Measurements from ENCODE around the gene GLB1L3.
"Not testable (repeated sequence)": the region's sequence is repeated elsewhere in the genome, so short reads cannot be mapped to it uniquely, and the experiment has no call there.

GLB1L3 gene

DNA sequence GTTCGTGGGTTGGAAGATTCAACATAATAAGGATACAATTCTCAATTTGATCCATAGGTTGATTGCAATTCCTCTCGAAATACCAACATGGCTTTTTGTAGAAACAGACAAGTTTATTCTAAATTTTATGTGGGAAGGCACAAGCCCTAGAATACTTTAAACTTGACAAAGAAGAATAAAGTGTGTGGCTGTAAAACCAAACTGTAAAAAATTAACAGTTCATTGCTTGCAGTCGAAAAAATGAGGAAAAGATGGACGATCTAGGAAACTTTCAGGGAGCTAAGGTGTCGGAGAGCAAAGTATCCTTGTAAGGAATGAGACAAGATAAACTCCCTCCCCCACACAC is 1.0 kb upstream of the GLB1L3 start:
- no peak for DNase-seq (ENCODE audit: low spot score)

DNA sequence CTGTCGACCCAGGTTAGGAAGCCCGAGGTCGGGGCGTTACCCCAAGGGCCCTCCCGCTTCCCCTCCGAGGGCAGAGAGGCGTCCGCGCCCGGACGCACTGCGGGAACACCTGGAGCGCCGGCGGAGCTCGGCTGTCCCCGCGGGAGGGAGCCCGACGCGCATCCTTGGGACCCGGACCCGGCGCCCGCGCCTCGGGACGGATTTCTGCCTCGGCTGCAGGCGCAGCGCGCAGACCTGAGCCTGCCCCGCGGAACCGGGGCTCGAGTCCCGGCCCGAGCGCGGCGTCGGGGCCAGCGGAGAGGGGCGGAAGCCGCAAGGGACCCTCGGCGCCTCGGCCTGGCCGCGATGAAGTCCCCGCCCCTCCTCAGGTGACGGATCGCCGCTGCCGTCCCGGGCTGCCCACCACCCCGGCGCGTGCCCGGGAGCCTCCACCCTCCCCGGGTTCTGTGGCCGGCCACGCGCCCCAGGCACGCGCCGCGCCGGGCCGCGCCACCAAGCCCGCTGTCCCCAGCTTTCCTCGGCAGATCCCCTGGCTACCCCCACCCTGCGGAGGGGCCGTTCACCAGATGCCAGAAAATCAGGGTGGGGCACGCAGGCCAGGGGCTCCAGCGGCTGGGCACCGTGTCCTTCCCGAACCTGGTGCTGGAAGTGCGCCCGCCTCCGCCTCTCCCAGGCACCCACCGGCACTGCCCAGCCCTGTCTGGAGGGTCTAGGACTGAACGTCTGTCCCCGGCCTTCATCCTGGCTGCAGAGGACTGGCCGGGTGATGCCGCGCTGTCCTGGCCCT is 410 bp downstream of the GLB1L3 start:
- no peak for DNase-seq (ENCODE audit: low spot score)

DNA sequence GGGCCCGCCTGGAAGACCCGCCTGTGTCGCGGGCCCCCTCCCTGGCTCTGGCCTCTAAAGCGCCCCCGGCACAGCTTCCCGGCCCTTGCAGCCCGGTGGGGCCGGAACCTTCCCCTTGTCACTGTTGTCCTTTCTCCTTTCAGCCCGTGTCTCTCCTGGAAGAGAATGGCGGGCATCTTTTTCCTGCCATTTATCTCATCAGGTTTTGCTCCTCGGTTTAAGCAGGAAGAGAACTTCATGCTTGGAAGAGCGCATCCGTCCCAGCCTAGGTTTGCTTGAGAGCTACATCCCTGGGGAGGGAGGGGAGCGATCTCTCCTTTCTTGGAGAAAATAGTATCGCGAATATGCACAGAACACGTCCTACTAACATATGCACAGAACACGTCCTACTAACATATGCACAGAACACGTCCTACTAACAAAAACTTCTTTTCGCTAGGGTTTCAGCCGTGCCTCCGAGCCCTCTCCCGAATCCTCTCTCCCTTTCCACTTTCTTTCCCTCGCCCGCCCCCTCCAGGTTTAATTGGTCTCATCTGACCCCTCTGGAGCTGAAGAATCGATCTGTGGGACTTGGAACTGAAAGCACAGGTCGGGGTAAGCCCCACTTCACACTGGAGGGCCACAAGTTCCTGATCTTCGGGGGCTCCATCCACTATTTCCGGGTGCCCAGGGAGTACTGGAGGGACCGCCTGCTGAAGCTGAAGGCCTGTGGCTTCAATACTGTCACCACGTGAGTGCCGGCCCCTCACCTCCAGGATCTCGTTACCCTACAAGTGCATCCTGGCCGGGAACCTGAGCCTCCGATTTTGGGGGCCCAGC is 1.2 kb downstream of the GLB1L3 start:
- no peak for DNase-seq (ENCODE audit: low spot score)

DNA sequence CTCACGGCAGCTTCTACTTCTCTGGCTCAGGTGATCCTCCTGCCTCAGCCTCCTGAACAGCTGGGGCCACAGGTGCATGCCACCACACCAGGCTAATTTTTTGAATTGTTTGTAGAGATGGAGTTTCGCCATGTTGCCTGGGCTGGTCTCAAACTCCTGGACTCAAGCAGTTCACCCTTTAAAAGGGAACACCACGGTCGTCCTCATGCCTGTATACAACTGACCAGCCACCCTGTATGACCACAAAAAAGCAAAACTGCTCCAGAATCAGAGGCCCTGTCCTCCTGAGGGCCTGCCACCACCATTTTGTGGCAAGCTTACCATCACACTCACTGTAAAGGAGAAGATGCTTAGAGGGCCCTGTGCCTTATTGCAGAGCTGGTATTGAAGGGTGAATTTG is 2.2 kb downstream of the GLB1L3 start:
- no peak for DNase-seq (ENCODE audit: low spot score)

DNA sequence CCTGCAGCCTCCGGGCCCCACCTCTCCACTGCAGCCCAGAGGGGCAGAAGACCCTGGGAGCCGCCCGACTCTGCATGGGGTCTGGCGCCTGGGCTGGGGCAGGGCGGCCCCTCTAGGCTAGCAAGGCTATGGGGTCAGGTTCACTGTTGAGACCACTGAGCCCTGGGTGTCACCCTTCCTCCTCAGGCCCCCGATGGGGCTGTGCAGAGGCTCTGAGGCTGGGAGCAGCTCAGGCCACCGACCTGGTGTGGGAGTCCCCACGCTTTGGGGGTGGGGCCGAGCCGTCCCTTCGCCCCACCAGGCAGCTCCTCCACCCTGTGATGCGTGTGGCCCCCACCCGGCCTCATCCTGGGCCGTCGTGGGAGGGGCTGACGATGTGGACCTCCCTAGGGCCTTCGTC is 5.5 kb downstream of the GLB1L3 start:
- DNase-seq (ENCODE audit: low spot score): not testable (repeated sequence)

DNA sequence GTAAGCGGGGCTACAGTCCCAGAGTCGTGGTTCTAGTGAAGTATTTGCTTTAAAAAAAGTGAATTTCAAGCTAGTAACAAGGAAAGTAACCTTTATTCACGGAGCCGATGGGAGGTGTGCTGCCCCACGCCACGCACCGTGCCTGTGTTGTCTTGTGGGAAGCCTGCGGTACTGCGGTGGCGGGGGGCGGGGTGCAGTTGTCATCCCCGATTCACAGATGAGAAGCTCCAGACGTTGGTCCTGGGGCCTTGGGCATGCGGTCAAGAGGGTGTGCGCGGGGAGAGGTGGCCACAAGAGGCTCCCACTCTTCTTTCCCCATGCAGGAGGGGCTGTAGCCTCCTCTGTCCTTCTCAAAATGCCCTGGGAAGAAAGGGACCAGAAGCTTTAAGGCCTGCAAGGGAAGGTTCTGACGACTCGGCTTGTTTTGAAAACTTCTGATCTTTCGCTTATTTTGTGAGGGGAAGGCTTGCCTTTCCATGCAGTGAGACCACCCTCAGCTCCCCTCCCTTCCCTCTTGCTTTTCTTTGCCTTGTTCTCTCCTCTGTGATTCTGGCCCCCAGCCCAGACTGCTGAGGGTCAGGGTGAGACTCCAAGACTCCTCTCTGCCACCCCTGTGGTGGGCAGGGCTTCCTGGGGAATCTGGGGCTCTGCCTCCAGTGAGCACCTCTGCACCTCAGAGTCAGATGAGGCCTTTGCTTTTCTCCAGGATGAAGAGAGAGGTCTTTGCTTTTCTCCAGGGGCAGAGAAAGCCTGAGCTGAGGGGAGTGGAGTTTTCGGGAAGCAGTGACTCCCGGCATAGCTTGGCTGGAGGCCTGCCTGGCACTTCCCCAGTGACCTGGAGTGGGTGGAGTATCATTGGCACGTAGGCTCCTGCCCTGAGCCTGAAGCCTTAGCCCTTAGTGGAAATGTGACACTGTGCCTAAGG is 6.2 kb downstream of the GLB1L3 start:
- DNase-seq (ENCODE audit: low spot score): no peak

DNA sequence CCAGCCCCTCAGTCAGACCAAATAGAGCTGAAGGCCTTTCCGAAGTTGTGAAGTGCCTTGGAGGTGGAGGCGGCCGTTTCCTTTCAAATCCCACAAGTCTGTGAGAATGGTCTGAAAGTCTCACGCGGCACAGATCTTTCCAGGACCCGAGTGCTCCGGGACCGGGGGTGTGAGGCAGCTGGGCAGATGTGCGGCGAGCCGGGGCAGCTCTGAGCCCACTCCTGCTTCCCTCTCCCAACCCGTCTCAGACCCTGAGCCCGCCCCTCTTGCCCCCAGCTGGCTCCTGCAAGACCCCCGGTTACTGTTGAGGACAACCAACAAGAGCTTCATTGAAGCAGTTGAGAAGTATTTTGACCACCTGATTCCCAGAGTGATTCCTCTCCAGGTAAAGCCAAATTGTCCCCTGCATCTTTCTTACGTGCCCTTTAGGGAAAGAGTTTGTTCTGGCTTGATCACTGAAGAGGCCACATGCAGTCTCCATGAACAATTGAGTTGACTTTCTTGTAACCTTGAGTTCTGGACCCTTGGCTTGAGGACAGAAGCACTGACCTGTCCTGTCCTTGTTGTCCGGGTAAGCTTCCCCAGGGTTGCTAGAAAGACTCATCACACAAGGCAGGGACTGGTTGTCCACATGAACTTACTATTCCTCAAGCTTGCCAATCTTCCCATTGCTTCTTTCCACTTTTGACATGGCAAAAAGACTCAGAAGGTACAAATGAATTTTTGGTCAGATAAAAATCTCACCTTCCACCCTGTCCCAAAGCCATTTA is 7.5 kb downstream of the GLB1L3 start:
- no peak for DNase-seq (ENCODE audit: low spot score)

DNA sequence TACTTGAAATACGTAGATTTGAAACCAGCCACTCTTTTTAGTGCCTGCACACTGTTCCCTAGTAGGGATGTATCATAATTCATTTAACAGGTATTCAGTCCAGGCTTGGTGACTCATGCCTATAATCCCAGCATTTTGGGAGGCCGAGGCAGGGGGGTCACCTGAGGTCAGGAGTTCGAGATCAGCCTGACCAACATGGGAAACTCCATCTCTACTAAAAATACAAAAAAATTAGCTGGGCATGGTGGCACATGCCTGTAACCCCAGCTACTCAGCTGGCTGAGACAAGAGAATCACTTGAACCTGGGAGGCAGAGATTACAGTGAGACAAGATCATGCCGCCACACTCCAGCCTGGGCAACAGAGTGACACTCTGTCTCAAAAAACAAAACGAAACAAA is 8.2 kb downstream of the GLB1L3 start:
- not testable (repeated sequence) for DNase-seq (ENCODE audit: low spot score)

DNA sequence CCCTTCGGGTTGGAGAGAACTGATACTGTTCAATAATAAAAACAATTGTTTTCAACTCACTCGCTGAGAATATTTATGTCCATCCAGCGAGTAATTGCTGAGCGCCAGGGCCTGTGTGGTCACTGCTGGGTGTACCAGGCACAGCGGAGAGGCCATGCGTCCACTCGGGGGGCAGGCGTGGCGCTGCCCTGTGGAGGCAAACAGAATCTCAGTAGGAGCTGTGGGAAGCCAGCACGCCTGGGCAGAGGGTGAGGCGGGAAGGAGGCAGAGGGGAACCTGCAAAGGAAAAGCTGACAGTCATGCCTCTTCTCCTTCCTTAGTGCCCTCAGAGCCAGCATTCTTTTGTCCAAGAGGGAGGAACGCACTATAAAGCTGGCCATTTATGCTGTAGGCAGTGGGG is 11.4 kb downstream of the GLB1L3 start:
- DNase-seq (ENCODE audit: low spot score): no peak

DNA sequence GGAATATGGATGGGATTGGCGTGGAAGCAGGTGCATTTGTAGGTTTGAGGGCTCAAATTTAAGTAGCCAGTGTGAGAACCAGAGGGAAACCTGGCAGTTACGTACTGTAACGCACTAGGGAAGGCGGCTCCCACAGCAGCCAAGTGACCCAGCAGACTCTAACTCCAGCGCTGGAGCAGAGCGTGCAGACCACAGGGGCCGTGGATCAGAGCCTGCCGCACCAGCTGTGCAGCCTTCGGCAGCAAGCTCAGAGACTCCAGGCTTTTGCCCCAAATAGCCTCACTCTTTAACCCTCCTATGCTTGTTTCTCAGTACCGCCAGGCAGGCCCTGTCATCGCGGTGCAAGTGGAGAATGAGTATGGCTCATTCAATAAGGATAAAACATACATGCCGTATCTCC is 12.3 kb downstream of the GLB1L3 start:
- DNase-seq (ENCODE audit: low spot score): no peak

DNA sequence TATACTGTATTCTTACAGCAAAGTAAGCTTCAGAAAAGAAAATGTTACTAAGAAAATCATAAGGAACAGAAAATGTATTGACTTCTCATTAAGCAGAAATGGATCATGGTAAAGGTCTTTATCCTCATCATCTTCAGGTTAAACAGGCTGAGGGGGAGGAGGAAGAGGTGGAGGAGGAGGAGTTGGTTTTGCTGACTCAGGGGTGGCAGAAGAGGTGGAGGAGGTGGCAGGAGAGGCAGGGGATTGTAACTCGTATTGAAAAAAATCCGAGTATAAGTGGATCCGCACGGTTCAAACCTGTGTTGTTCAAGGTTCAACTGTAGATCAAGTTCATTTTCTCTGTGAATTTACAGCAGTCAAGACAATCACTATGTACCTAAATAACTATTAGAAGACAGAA is 13.0 kb downstream of the GLB1L3 start:
- DNase-seq (ENCODE audit: low spot score): no peak

DNA sequence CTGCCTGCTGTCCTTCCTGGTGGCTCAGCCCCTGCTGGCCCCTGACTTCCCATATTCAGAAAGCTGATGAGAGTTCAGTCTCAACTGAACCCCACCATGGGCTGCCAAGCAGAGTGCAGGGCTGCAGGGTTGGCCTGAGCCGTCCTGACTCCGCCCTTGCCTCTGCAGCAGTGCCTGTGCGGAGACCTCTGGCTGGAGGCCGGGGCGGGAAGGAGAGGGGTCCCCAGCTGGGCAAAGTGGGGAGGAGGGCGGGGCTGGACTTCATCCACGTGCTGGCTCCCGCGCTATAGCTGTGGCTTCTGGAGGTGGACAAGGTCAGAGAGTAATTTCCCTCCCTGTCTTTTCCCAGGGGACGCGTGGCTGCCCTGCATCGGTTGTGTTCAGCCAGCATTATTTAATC is 13.6 kb downstream of the GLB1L3 start:
- no peak for DNase-seq (ENCODE audit: low spot score)

DNA sequence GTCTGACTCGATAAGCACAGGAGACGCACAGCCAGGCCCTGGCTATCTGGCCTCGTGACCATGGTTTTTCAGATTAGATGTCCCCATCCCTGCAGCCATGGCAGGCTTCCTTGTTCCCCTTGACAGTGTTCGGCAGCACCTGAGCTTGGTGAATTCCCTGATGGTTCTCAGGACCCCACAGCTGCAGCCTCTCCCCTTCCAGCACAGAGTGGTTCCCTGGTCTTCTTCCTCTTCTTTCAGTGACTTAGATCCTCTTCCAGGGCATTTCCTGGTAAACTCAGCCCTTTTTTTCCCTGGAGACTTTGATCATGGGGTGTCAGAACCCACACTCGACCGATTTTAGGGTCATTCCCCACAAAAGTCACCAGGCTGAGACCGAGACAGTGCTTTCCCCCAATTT is 14.5 kb downstream of the GLB1L3 start:
- DNase-seq (ENCODE audit: low spot score): no peak

DNA sequence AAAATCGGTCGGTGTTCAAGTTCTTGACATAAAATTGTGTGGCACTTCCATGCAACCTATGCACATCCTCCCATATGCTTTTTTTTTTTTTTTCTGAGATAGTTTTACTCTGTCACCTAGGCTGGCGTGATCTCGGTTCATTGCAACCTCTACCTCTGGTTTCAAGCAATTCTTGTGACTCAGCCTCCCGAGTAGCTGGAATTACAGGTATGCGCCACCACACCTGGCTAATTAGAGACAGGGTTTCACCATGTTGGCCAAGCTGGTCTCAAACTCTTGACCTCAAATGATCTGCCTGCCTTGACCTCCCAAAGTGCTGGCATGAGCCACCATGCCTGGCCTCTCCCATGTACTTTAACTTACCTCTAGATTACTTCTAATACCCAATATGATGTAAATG is 15.0 kb downstream of the GLB1L3 start:
- no peak for DNase-seq (ENCODE audit: low spot score)

DNA sequence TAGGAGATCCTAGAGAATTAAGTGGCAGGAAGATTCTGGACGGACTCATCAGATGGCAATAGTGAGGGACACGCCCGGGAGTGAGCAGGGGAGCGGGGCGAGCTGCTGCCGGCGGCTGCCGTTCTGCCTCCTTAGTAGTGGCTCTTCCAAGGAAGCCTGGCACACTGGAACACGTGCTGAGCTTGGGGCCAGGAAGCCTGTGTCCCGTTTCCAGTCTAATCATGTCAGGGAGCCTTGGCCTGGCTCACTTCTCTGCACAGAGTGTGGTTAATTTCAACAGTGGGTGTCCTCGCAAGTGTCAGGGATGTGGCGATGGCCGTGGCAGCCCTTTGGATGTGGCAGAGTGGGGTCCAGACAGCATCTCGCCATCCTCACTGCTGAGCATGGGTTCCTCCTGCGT is 16.5 kb downstream of the GLB1L3 start:
- no peak for DNase-seq (ENCODE audit: low spot score)

DNA sequence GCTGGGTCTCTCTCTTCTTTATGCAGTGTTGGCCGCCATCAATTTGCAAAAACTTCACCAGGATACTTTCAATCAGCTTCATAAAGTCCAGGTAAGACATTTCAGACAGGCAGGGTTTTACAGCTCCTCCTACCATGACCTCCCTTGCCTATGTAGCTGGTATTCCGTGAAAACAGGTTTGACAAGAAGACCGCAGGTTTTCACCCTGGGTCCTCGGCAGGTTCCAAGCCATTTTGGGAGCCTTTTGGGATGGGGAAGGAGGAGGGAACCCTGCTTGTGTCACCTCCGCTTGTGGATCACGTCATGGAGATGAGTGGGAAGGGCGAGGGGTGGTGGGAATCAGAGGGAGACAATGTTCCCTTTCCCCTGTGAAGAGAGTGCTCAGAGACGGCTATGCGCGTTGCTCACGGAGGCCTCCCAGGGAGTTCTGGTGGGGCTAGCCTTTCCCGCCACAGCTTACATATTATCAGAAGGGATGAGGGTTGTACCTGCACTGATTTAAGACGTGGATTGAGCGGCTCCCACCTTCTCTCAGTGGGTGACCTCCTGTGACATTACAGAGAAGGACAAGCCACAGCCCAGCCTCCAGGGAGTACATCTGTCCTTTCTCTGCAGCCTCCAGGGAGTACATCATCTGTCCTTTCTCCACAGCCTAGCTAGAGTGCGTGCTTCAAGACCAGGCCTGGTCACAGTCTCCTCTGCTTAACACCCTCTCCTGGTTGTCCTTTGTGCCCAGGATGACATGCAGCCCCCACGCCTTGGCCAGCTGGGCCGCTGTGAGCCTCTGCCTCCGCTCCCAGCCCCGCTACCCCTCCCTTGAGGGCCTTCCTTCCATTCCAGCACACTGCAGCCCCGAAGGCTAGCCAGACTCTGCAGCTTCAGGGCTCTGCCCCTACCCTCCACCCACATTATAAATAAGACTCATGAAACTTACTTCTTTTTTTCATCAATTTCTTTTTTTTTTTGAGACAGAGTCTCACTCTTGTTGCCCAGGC is 17.2 kb downstream of the GLB1L3 start:
- no peak for DNase-seq (ENCODE audit: low spot score)

DNA sequence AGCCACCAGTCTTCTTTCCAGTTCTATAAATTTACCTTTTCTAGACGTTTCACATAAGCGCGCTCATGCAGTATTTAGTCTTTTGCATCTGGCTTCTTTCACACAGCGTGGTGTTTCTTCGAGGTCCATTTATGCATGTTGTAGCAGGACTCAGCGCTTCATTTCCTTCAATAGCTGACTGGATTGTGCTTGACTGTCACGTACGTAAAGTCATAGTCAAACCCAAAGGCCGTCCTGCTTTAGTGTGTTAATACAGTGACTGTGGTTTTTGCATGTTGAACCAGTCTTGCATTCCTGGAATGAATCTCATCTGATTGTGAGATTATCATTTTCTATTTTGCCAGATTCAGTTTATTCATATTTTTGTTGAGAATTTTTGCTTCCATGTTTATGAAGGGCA is 18.5 kb downstream of the GLB1L3 start:
- no peak for DNase-seq (ENCODE audit: low spot score)

DNA sequence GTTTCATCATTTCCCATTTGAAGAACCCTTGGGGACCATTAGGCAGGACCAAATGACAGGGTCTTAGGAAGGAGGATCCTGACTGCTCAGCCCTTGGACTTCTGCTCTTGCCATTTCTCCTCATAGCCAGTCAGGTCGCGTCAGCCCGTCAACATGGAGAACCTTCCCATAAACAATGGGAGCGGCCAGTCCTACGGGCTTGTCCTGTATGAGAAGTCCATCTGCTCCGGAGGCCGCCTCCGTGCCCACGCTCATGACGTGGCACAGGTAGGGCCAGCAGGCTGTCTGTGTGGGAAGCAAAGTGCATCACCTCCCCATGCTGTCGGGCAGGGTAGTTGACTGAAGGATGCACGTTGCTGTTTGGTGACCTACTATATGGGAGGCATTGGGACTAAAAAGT is 36.0 kb downstream of the GLB1L3 start:
- no peak for DNase-seq (ENCODE audit: low spot score)

DNA sequence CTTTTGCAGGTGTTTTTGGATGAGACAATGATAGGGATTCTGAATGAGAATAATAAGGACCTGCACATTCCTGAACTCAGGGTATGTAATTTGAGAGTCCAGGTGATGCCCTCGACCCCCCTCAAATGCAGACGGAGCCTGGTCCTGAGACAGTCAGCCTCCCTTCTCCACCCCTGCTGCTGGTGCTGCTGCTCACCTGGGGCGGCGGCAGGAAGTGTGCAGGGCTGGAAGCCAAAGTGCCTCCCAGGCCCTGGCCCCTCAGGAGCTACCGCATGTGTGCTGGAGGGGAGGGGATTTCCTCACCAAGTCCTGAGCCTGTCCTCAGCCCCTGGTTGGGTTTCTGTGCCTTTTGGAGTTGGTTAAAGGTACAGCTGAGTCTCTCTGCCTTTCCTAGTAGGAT is 36.6 kb downstream of the GLB1L3 start:
- no peak for DNase-seq (ENCODE audit: low spot score)

DNA sequence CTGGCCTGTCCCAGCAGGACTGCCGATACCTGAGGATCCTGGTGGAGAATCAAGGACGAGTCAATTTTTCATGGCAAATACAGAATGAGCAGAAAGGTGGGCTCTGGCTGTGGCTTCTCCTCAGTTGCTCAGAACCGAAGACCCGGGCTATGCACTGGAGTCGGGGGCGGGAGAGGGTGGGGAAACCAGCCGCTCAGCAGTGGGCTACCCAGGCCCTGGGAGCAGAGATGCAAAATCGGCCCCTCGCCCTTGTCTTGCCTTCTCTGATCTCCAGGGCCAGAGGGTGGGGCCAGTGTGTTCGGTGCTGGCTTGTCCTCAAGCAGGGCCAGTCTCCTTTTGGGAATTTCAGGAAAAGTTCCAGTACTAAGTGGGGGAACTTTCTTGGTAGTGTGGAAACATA is 37.2 kb downstream of the GLB1L3 start:
- DNase-seq (ENCODE audit: low spot score): no peak
